Small intestine (tissue), 7 donors: ENCODE results near the gene TEKT4. TPM values are rescaled to one million over a fixed set of nuclear protein-coding genes. Genes with fewer than 3 reads are reported as not detected.
"Not testable (repeated sequence)": the region's sequence is repeated elsewhere in the genome, so short reads cannot be mapped to it uniquely, and the experiment has no call there.

Experiments used
- DNase-seq, 2 donors: peaks; one replicate each; pipeline versions ENCODE4 v3.0.0 to v3.0.0-alpha.2; 2013
- FAIRE-seq: peaks from 2 replicates; lab custom pipeline; 2012; peaks lifted over from hg19 to GRCh38; lab: Jason Lieb, UNC
- H3K27ac ChIP-seq, 3 donors: one replicate each; pipeline ENCODE4 v1.5.1; 2013; ENCODE audit warnings: low read length in 2 of 3, mild to moderate bottlenecking in 2 of 3, control low read depth in 1 of 3, inconsistent platforms in 1 of 3, low read depth in 1 of 3, moderate library complexity in 1 of 3
- H3K27me3 ChIP-seq, 3 donors: one replicate each; pipeline ENCODE4 v1.6.1; 2013; ENCODE audit warnings: low read length in 3 of 3, inconsistent platforms in 1 of 3; ENCODE audit not compliant: control insufficient read depth in 3 of 3, insufficient read depth in 3 of 3
- H3K36me3 ChIP-seq, 3 donors: one replicate each; pipeline ENCODE4 v1.6.1; 2013; ENCODE audit warnings: low read length in 3 of 3, inconsistent platforms in 1 of 3, low read depth in 1 of 3, mild to moderate bottlenecking in 1 of 3, moderate library complexity in 1 of 3; ENCODE audit not compliant: control insufficient read depth in 3 of 3, insufficient read depth in 2 of 3
- H3K4me1 ChIP-seq, 3 donors: one replicate each; pipeline ENCODE4 v1.6.1; 2013; ENCODE audit warnings: low read length in 2 of 3, inconsistent platforms in 1 of 3, low read depth in 1 of 3, mild to moderate bottlenecking in 1 of 3, moderate library complexity in 1 of 3; ENCODE audit not compliant: control insufficient read depth in 3 of 3, insufficient read depth in 2 of 3
- H3K4me3 ChIP-seq, 3 donors: one replicate each; pipeline ENCODE4 v1.5.1; 2013; ENCODE audit warnings: low read length in 3 of 3, control low read depth in 1 of 3, inconsistent platforms in 1 of 3, low read depth in 1 of 3, mild to moderate bottlenecking in 1 of 3, moderate library complexity in 1 of 3
- H3K9me3 ChIP-seq, 2 donors: one replicate each; pipeline ENCODE4 v1.6.1; 2013; ENCODE audit warnings: low read depth in 1 of 2, low read length in 1 of 2; ENCODE audit not compliant: control insufficient read depth in 2 of 2, insufficient read depth in 1 of 2
- WGBS, 3 donors: extraction: QIAGEN DNeasy Blood & Tissue Kit; methylation state at CpG; one replicate each; pipeline ENCODE4 v1.1.7; 2013; 5-methylcytosine and 5-hydroxymethylcytosine counted together
- polyA plus RNA-seq, 4 donors: library from polyadenylated mRNA; stranded (reverse) in 3 of 4; unstranded in 1 of 4; fragments of 200-250 nt in 3 of 4; fragments of 120-200 nt in 1 of 4; gene quantifications; one replicate each; pipeline versions ENCODE4 v1.2.1 to v1.2.3, GENCODE V29; 2013
- donor health status: healthy with polysubstance abuse.
- donor health status: control.
- donor health status: control.
- donor health status: Bipolar disorder and iron deficiency.
- donor health status: healthy.

TEKT4 gene
- polyA plus RNA-seq, 4 donors: not detected

GRCh38 chr2:94875064-94875819 lies 4.0 kb downstream of the TEKT4 start:
- Histone ChIP-seq H3K27me3 (peaks cover 0 to 19% (median 2%) of the 10 kb centered on the region in 3 donors), H3K4me1 (no peaks in the 10 kb centered on the region), H3K27ac (no peak overlapping the region), H3K36me3 (no peaks in the 10 kb centered on the region), H3K9me3 (no peaks in the 10 kb centered on the region), H3K4me3 (no peak overlapping the region)
- 86 to 91% (median 88%) methylated on average over 22 of the region's 22 CpGs for WGBS, 3 donors
- FAIRE-seq (no peak), DNase-seq (no peak)

DNA sequence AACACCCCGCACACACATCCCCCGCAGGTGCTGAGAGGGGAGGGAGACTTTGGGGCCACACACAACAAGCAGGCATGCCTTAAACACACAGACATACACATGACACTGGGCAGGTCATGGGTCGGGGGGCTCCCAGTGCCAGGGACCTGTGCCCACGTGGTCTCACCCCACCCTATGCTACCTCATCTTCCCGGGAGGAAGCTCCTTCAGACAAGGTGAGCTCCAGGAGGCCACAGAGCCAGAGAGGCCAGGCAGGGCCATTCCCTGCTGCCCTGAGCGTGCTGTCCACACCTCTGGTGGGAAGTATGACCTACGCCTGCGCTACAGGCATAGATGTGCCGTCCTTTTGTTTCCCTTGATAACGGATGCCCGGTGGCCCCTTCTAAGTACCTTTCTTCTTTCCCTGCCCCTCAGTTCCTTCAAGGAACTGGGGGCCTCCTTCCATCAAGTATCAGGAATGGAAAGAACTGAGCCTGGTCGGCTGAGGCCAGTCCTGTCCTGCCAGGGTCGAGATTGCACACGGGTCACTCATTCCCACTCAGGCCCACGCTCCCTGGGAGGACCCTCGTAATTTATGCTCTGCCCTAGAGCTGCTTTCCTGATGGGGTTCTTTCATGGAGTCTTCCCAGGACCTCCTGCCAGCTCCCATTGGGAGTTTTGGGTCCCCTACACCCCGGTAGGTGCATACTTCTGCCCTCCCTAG lies 4.7 kb downstream of the TEKT4 start:
- Histone ChIP-seq H3K4me1 (no peaks in the 10 kb centered on the region), H3K27me3 (peaks cover 0 to 13% (median 2%) of the 10 kb centered on the region in 3 donors), H3K4me3 (no peak overlapping the region), H3K36me3 (no peaks in the 10 kb centered on the region), H3K9me3 (no peaks in the 10 kb centered on the region), H3K27ac (no peak overlapping the region)
- FAIRE-seq (no peak), DNase-seq (no peak)
- 73 to 76% (median 75%) methylated on average over 17 of the region's 17 CpGs for WGBS, 3 donors

DNA sequence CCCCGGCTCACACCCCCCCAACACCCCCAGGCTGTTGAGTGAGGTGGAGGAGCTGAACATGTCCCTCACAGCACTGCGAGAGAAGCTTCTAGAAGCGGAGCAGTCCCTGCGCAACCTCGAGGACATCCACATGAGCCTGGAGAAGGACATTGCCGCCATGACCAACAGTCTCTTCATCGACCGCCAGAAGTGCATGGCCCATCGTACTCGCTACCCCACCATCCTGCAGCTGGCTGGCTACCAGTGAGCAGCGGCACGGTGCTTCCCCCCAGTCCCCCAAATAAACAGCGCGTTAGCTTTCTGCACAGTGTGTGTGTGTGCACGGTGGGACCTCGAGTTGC lies 5.3 kb downstream of the TEKT4 start:
- no peak for FAIRE-seq
- WGBS, 3 donors: 85 to 88% (median 86%) methylated on average over 16 of the region's 16 CpGs

DNA sequence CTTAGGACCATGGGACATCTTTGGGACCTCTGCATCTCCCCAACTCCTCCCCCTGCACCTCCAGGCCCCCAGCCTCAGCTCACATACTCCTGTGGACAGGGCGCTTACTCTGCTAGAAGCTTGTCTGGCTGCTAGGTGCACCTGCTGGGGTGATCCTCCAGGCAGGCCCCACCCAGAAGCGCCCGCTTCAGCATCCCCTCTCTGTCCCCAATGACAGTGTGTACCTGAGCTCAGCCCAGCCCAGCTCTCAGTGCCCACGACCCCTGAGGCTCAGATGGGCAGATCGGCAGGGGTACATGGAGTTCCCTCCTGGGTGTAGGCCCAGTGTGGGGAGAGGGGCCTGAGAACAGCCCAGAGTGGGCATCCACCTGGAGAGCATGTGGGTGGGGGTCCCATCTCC lies 5.9 kb downstream of the TEKT4 start:
- Histone ChIP-seq H3K27ac (no peak overlapping the region), H3K9me3 (no peaks in the 10 kb centered on the region), H3K36me3 (no peaks in the 10 kb centered on the region), H3K4me3 (no peak overlapping the region), H3K4me1 (no peaks in the 10 kb centered on the region), H3K27me3 (peaks cover 0 to 5% (median 2%) of the 10 kb centered on the region in 3 donors)
- WGBS, 3 donors: 74 to 91% (median 85%) methylated on average over 5 of the region's 5 CpGs
- DNase-seq (no peak), FAIRE-seq (no peak)

More for the DNA sequence above, 5.3 kb downstream of the TEKT4 start:
- no peaks in the 10 kb centered on the region for H3K9me3 ChIP-seq
- no peak for DNase-seq
- H3K4me3 ChIP-seq: no peak overlapping the region
- no peaks in the 10 kb centered on the region for H3K36me3 ChIP-seq
- peaks cover 0 to 10% (median 2%) of the 10 kb centered on the region in 3 donors for H3K27me3 ChIP-seq
- H3K4me1 ChIP-seq: no peaks in the 10 kb centered on the region
- H3K27ac ChIP-seq: no peak overlapping the region

DNA sequence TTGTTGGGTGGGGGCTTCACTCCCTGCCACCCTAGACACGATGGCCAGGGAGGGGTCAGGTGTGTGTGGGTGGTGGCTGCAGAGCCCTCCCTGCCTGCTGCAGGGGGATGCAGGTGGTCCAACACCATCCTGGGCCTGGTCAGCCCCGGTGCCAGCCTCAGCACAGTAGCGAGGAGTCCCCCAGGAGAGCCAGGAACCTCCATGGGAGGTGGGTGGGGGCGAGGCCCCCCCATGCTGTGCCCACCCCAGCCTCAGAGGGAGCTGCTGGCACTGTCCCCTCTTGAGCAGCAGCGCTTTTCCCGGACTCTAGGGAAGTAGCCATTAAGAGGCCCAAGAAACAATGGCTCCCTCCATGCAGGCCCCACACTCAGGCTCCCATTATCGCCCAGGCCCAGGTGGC lies 7.3 kb downstream of the TEKT4 start:
- H3K36me3 ChIP-seq, DNase-seq, FAIRE-seq, H3K4me3 ChIP-seq, H3K27ac ChIP-seq, H3K9me3 ChIP-seq, H3K27me3 ChIP-seq, H3K4me1 ChIP-seq: not testable (repeated sequence)
- 65 to 85% (median 77%) methylated on average over 5 to 7 of the region's 7 CpGs for whole genome bisulfite sequencing, 3 donors

GRCh38 chr2:94879314-94879981 lies 8.2 kb downstream of the TEKT4 start:
- no peaks in the 10 kb centered on the region for H3K4me1 ChIP-seq
- WGBS, 3 donors: 71 to 83% (median 73%) methylated on average over 9 of the region's 9 CpGs
- H3K27ac ChIP-seq: no peak overlapping the region
- no peaks in the 10 kb centered on the region for H3K27me3 ChIP-seq
- H3K4me3 ChIP-seq: no peak overlapping the region
- no peak for FAIRE-seq
- no peaks in the 10 kb centered on the region for H3K9me3 ChIP-seq
- no peaks in the 10 kb centered on the region for H3K36me3 ChIP-seq
- DNase-seq: no peak

DNA sequence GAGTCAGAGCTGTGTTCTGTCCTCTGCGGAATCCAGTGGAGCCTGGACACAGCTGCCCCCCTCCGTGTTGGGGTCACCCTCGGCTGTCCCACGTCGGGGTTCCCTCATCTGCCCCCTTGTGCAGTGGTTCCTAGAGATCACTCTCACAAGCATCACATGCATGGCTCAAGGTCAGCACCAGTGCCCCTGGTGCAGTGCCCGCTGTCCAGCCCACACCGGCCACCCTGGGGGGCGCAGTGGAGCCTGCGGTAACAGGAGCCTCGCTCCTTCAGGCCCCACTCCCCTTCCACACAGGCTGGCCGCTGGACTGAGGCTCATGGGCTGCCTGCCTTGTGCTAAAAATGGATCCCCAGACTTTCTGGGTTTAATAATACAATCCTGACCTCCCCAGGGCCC lies 8.8 kb downstream of the TEKT4 start:
- Histone ChIP-seq H3K27me3 (no peaks in the 10 kb centered on the region), H3K4me3 (no peak overlapping the region), H3K9me3 (no peaks in the 10 kb centered on the region), H3K36me3 (no peaks in the 10 kb centered on the region), H3K4me1 (no peaks in the 10 kb centered on the region), H3K27ac (no peak overlapping the region)
- no peak for DNase-seq
- FAIRE-seq: no peak
- 79 to 87% (median 86%) methylated on average over 11 of the region's 11 CpGs for WGBS, 3 donors

GRCh38 chr2:94880507-94880906 lies 9.3 kb downstream of the TEKT4 start:
- no peaks in the 10 kb centered on the region for H3K27me3 ChIP-seq
- DNase-seq: no peak
- no peak for FAIRE-seq
- H3K27ac ChIP-seq: no peak overlapping the region
- no peaks in the 10 kb centered on the region for H3K4me1 ChIP-seq
- H3K9me3 ChIP-seq: no peaks in the 10 kb centered on the region
- H3K4me3 ChIP-seq: no peak overlapping the region
- 58 to 75% (median 73%) methylated on average over 6 to 8 of the region's 8 CpGs for WGBS, 3 donors
- H3K36me3 ChIP-seq: no peaks in the 10 kb centered on the region
